Measurements from ENCODE around the gene MYL5.
"Not testable (repeated sequence)": the region's sequence is repeated elsewhere in the genome, so short reads cannot be mapped to it uniquely, and the experiment has no call there.

The MYL5 gene

DNA sequence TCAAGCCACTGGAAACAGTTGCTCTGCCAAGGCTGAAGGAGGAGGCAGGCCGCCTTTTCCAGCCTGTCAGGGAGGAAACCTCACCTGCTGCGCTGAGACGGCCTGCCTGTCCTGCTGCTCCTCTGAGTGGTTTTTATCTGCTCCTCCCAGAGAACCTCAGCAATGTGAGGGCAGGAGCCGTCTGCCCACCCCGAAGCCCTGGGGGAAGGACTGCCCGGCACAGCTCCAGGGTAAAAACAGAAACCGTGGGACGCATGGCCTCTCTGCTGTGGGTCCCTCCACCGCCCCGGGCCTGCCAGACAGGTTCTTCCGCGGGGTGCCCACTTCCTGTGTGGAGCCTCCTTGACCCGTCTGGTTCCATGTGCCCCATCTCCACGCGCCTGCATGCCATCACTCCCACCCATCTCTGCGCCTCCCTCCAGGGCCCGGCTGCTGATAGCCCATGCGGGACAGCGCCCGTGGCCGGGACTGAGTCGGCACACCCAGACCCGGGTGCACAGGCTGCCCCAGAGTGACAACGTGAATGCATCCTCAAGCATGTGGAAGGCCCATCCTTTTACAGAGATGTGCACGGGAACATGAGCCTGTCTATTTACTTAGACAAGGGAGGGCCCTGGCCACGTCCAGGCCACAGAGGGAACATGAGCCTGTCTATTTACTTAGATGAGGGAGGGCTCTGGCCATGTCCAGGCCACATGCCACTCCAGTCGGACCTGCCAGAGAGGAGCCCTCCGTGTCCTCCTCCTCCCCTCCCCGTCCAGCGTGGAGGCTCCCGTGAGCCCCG, 18.6 kb downstream of the MYL5 start:
- Histone ChIP-seq H3K9ac (ENCODE audit: low read length) (no peak overlapping the region), H2BK12ac (ENCODE audit: low read length) (peak overlapping the region; percentile 42), H3K27ac (ENCODE audit: low read depth, low read length) (peak overlapping the region; percentile 81), H4K12ac (ENCODE audit: low read depth, low read length) (no peak overlapping the region), H3K4me1 (ENCODE audit: control insufficient read depth in 1 of 2, insufficient read depth in 2 of 2, low read length in 2 of 2) (peaks cover 24 to 32% of the 10 kb centered on the region in 2 experiments), H2AFZ (ENCODE audit: insufficient read depth, low read length, poor library complexity) (no peak overlapping the region), H3K36me3 (ENCODE audit: control insufficient read depth in 1 of 2, insufficient read depth in 2 of 2, low read length in 2 of 2) (no peaks in the 10 kb centered on the region), H3K18ac (ENCODE audit: low read length) (no peak overlapping the region), H3K4me2 (ENCODE audit: low read length) (no peak overlapping the region), H4K8ac (ENCODE audit: low read depth, low read length) (peak overlapping the region; percentile 24), H3K9me3 (ENCODE audit: insufficient read depth, low read depth, low read length) (peaks cover 3% of the 10 kb centered on the region), H3K79me2 (ENCODE audit: control insufficient read depth, insufficient read depth, low read length, poor library complexity) (peaks cover 6% of the 10 kb centered on the region), H4K91ac (ENCODE audit: low read depth, low read length) (peak overlapping the region; percentile 78), H2BK120ac (ENCODE audit: insufficient read depth, low read length, poor library complexity) (peak overlapping the region; percentile 70), H3K4ac (ENCODE audit: low read depth, low read length) (no peak overlapping the region), H3K23ac (ENCODE audit: low read length) (no peak overlapping the region), H2BK5ac (ENCODE audit: low read depth, low read length, poor library complexity) (peak overlapping the region; percentile 32), H3K4me3 (ENCODE audit: low read depth, low read length) (no peak overlapping the region), H3K79me1 (ENCODE audit: low read length) (peaks cover 13% of the 10 kb centered on the region), H2AK5ac (ENCODE audit: low read length) (no peak overlapping the region), H3K27me3 (ENCODE audit: insufficient read depth, low read length) (no peaks in the 10 kb centered on the region), H3K14ac (ENCODE audit: low read length) (no peak overlapping the region)
- no CpG with 5 or more reads among the region's 32 CpGs for WGBS (ENCODE audit: extremely low coverage, insufficient coverage, insufficient read length)
- peak; percentile 90 for DNase-seq

DNA sequence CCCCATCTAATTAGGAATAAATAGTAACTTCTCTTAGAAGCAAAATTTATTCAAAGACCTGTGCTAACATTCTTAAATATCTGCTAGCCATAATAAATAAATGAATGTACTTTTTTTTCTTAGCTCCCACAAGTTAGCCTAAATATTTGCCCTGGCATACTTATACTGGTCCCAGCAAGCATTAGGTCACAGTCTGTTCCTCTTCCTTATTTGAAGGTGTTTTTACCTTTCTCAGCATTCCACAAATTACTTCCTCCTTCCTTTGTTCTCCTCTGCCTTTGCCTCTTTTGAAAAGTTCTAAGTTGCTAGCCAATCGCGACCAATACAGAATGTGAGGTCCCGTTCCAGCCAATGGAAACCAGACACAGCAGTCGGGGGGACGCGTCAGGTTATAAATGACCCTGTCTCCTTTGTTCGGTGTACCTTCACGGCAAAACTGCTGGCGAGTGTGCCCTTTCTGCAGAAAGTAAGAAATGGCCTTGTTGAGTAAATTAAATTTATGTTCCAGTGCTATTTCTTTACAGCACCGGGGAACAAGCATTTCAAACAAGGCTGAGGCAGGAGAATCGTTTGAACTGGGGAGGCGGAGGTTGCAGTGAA, 20.1 kb downstream of the MYL5 start:
- H2BK5ac ChIP-seq (ENCODE audit: low read depth, low read length, poor library complexity); H4K8ac ChIP-seq (ENCODE audit: low read depth, low read length); H3K27me3 ChIP-seq (ENCODE audit: insufficient read depth, low read length); H3K79me2 ChIP-seq (ENCODE audit: control insufficient read depth, insufficient read depth, low read length, poor library complexity); H3K79me1 ChIP-seq (ENCODE audit: low read length); DNase-seq; H3K4ac ChIP-seq (ENCODE audit: low read depth, low read length); H2BK12ac ChIP-seq (ENCODE audit: low read length); H3K4me3 ChIP-seq (ENCODE audit: low read depth, low read length); H3K9me3 ChIP-seq (ENCODE audit: insufficient read depth, low read depth, low read length); H3K36me3 ChIP-seq (ENCODE audit: control insufficient read depth in 1 of 2, insufficient read depth in 2 of 2, low read length in 2 of 2); H3K9ac ChIP-seq (ENCODE audit: low read length); H2AK5ac ChIP-seq (ENCODE audit: low read length); H3K27ac ChIP-seq (ENCODE audit: low read depth, low read length); H3K23ac ChIP-seq (ENCODE audit: low read length); H3K14ac ChIP-seq (ENCODE audit: low read length); H2BK120ac ChIP-seq (ENCODE audit: insufficient read depth, low read length, poor library complexity); H4K91ac ChIP-seq (ENCODE audit: low read depth, low read length); H3K18ac ChIP-seq (ENCODE audit: low read length); H2AFZ ChIP-seq (ENCODE audit: insufficient read depth, low read length, poor library complexity); H3K4me2 ChIP-seq (ENCODE audit: low read length); H4K12ac ChIP-seq (ENCODE audit: low read depth, low read length): not testable (repeated sequence)
- no CpG with 5 or more reads among the region's 12 CpGs for WGBS (ENCODE audit: extremely low coverage, insufficient coverage, insufficient read length)
- peaks cover 12 to 17% of the 10 kb centered on the region in 2 experiments for H3K4me1 ChIP-seq (ENCODE audit: control insufficient read depth in 1 of 2, insufficient read depth in 2 of 2, low read length in 2 of 2)

DNA sequence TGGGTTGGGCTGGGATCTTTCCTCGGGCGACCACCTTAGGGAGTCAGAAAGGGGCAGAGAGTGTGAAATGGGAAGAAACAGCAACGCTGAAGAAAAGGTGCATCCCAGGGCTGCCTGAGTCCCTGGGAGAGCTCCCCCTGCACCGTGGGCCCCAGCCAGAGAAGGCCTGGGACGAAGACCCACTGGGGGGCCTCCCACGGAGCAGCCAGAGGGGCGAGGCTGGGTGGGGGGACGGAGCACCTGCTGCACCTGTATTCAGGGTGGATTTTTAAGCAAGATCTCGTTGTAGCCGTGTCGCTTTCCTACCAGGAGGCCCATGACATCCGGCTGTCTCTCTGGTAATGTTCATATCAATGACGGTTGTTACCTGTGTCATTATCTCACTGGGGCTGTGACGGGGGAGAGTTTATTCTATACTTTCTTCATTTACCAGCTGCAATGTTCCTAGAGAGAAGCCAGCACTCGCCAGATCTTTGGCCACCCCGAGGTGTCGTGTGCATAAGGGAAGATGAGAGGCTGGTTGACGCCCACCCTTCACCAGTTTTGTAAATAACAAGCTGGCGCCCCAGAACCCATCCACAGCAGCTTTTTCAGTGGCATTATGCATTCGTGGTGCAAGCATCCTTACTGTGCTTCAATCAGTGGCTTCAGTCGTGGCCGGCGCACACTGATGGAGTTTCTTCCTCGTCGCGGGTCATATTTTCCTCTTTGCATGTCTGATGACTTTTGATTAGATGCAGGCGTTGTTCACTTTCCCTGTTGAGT, 25.7 kb downstream of the MYL5 start:
- Histone ChIP-seq H3K27ac (ENCODE audit: low read depth, low read length) (no peak overlapping the region), H3K36me3 (ENCODE audit: control insufficient read depth in 1 of 2, insufficient read depth in 2 of 2, low read length in 2 of 2) (no peaks in the 10 kb centered on the region), H2BK5ac (ENCODE audit: low read depth, low read length, poor library complexity) (no peak overlapping the region), H2BK120ac (ENCODE audit: insufficient read depth, low read length, poor library complexity) (no peak overlapping the region), H3K9ac (ENCODE audit: low read length) (no peak overlapping the region), H3K79me2 (ENCODE audit: control insufficient read depth, insufficient read depth, low read length, poor library complexity) (no peaks in the 10 kb centered on the region), H2AK5ac (ENCODE audit: low read length) (no peak overlapping the region), H3K27me3 (ENCODE audit: insufficient read depth, low read length) (no peaks in the 10 kb centered on the region), H3K79me1 (ENCODE audit: low read length) (no peaks in the 10 kb centered on the region), H3K23ac (ENCODE audit: low read length) (no peak overlapping the region), H3K4me1 (ENCODE audit: control insufficient read depth in 1 of 2, insufficient read depth in 2 of 2, low read length in 2 of 2) (peaks cover 0 to 4% of the 10 kb centered on the region in 2 experiments), H3K18ac (ENCODE audit: low read length) (no peak overlapping the region), H4K12ac (ENCODE audit: low read depth, low read length) (no peak overlapping the region), H2AFZ (ENCODE audit: insufficient read depth, low read length, poor library complexity) (no peak overlapping the region), H2BK12ac (ENCODE audit: low read length) (no peak overlapping the region), H4K8ac (ENCODE audit: low read depth, low read length) (no peak overlapping the region), H3K9me3 (ENCODE audit: insufficient read depth, low read depth, low read length) (peaks cover 8% of the 10 kb centered on the region), H3K4me3 (ENCODE audit: low read depth, low read length) (no peak overlapping the region), H4K91ac (ENCODE audit: low read depth, low read length) (no peak overlapping the region), H3K14ac (ENCODE audit: low read length) (no peak overlapping the region), H3K4ac (ENCODE audit: low read depth, low read length) (no peak overlapping the region), H3K4me2 (ENCODE audit: low read length) (no peak overlapping the region)
- DNase-seq, result no peak
- no CpG with 5 or more reads among the region's 27 CpGs for WGBS (ENCODE audit: extremely low coverage, insufficient coverage, insufficient read length)

DNA sequence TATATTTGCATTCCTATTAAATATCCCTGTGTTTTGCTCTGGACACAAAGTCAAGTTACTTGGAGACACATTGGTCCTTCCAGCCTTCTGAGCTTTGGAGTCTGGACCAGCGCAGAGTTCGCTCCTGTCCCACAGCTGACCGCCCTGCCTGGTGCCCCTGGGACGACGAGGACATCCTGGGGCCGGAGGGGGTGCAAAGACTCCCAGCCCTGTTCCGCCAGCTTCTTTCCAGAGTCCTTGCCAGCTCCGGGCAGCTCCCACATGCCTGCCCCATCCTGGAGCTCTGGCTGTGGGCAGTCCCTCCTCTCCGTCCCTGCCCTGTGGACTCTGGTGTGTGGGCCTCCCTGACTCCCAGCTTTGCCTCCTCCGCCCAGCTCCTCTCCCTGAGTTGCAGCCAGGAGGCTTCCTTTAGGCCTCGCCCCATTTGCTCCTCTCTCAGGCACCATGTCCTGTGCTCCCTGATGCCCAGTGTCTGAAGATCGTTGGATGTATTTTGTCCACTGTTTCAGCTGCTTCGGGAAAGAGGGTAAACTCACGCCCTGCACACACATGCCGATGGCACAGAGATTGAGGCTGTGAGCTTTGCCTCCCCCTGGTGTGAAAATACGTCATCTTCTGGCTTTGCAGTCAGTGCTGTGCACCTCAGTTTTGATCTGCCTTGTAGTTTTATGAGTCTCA, 26.4 kb downstream of the MYL5 start:
- Histone ChIP-seq H3K4ac (ENCODE audit: low read depth, low read length) (no peak overlapping the region), H2BK12ac (ENCODE audit: low read length) (no peak overlapping the region), H3K23ac (ENCODE audit: low read length) (no peak overlapping the region), H4K91ac (ENCODE audit: low read depth, low read length) (no peak overlapping the region), H4K8ac (ENCODE audit: low read depth, low read length) (no peak overlapping the region), H2BK5ac (ENCODE audit: low read depth, low read length, poor library complexity) (no peak overlapping the region), H3K4me1 (ENCODE audit: control insufficient read depth in 1 of 2, insufficient read depth in 2 of 2, low read length in 2 of 2) (peaks cover 0 to 7% of the 10 kb centered on the region in 2 experiments), H3K36me3 (ENCODE audit: control insufficient read depth in 1 of 2, insufficient read depth in 2 of 2, low read length in 2 of 2) (no peaks in the 10 kb centered on the region), H3K18ac (ENCODE audit: low read length) (no peak overlapping the region), H3K9ac (ENCODE audit: low read length) (no peak overlapping the region), H2AK5ac (ENCODE audit: low read length) (no peak overlapping the region), H2AFZ (ENCODE audit: insufficient read depth, low read length, poor library complexity) (no peak overlapping the region), H3K14ac (ENCODE audit: low read length) (no peak overlapping the region), H3K79me2 (ENCODE audit: control insufficient read depth, insufficient read depth, low read length, poor library complexity) (peaks cover under 1% of the 10 kb centered on the region), H3K27ac (ENCODE audit: low read depth, low read length) (no peak overlapping the region), H3K27me3 (ENCODE audit: insufficient read depth, low read length) (no peaks in the 10 kb centered on the region), H3K79me1 (ENCODE audit: low read length) (peaks cover 3% of the 10 kb centered on the region), H3K9me3 (ENCODE audit: insufficient read depth, low read depth, low read length) (peaks cover 6% of the 10 kb centered on the region), H2BK120ac (ENCODE audit: insufficient read depth, low read length, poor library complexity) (no peak overlapping the region), H3K4me3 (ENCODE audit: low read depth, low read length) (no peak overlapping the region), H3K4me2 (ENCODE audit: low read length) (no peak overlapping the region), H4K12ac (ENCODE audit: low read depth, low read length) (no peak overlapping the region)
- no peak for DNase-seq
- WGBS (ENCODE audit: extremely low coverage, insufficient coverage, insufficient read length), result no CpG with 5 or more reads among the region's 16 CpGs

All from trophoblast cell (in vitro differentiated cells and primary cell).